Measurements from ENCODE around the gene ATXN7L3B.

DNA sequence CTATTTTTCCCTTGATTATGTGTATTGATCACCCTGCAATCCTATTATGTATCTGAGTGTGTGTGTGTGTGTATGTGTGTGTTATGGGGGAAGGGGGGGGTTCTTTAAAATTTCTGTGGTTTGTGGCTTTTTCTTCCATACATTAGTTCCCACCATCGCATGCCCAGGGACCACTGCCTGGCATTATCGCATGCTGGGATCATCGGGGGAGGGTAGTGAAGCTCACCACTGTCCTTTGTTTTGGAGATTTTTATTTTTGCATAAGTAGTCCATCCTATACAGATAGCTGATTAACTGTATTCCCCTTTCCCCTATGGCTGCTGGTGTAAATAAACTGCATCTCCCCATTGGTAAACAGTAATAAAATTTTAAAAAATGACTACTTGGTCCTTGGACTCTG, 3.4 kb downstream of the ATXN7L3B start:
- no peak for TF ChIP-seq ZNF76 (CRISPR knock-in tag; IDR thresholded peaks at IDR 0.05; ENCODE audit: borderline replicate concordance)
- no peak for TF ChIP-seq MCM3 (IDR thresholded peaks at IDR 0.05)
- TF ChIP-seq RHOXF2B (CRISPR knock-in tag; conservative IDR thresholded peaks at IDR 0.05): no peak
- no peak for TF ChIP-seq ZNF507 (tag; conservative IDR thresholded peaks at IDR 0.05)
- no peak for TF ChIP-seq CCAR2 (IDR thresholded peaks at IDR 0.05; ENCODE audit: low read depth, low read length)
- TF ChIP-seq RFX7 (CRISPR knock-in tag; IDR thresholded peaks at IDR 0.05): no peak
- TF ChIP-seq POLR2AphosphoS2 (IDR thresholded peaks at IDR 0.05; ENCODE audit: low read length): no peak
- no peak for TF ChIP-seq SMARCC2 (IDR thresholded peaks at IDR 0.05; ENCODE audit: low read depth)
- TF ChIP-seq, protein P1, sequence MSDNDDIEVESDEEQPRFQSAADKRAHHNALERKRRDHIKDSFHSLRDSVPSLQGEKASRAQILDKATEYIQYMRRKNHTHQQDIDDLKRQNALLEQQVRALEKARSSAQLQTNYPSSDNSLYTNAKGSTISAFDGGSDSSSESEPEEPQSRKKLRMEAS (CRISPR knock-in tag; IDR thresholded peaks at IDR 0.05): no peak
- no peak for TF ChIP-seq HDGF (IDR thresholded peaks at IDR 0.05)
- TF ChIP-seq JUN (IDR thresholded peaks at IDR 0.05; ENCODE audit: borderline replicate concordance, low read depth, low read length): no peak
- no peak for TF ChIP-seq JUN (CRISPR knock-in tag; IDR thresholded peaks at IDR 0.05; ENCODE audit: borderline replicate concordance)
- TF ChIP-seq NR3C1 (CRISPR knock-in tag; IDR thresholded peaks at IDR 0.05): no peak
